ENCODE data around the gene DDX59.

Gene DDX59

GRCh38 chr1:200669314-200670241 is at the start of gene DDX59:
Gene DDX59 (minus strand): TSS chr1:200669907. CDS start chr1:200666740, 3,167 bp downstream.
- TF ChIP-seq, protein P1, sequence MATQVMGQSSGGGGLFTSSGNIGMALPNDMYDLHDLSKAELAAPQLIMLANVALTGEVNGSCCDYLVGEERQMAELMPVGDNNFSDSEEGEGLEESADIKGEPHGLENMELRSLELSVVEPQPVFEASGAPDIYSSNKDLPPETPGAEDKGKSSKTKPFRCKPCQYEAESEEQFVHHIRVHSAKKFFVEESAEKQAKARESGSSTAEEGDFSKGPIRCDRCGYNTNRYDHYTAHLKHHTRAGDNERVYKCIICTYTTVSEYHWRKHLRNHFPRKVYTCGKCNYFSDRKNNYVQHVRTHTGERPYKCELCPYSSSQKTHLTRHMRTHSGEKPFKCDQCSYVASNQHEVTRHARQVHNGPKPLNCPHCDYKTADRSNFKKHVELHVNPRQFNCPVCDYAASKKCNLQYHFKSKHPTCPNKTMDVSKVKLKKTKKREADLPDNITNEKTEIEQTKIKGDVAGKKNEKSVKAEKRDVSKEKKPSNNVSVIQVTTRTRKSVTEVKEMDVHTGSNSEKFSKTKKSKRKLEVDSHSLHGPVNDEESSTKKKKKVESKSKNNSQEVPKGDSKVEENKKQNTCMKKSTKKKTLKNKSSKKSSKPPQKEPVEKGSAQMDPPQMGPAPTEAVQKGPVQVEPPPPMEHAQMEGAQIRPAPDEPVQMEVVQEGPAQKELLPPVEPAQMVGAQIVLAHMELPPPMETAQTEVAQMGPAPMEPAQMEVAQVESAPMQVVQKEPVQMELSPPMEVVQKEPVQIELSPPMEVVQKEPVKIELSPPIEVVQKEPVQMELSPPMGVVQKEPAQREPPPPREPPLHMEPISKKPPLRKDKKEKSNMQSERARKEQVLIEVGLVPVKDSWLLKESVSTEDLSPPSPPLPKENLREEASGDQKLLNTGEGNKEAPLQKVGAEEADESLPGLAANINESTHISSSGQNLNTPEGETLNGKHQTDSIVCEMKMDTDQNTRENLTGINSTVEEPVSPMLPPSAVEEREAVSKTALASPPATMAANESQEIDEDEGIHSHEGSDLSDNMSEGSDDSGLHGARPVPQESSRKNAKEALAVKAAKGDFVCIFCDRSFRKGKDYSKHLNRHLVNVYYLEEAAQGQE (IDR thresholded peaks at IDR 0.05; ENCODE audit: low read depth) = no peak
- TF ChIP-seq YY1 (IDR thresholded peaks at IDR 0.05; ENCODE audit: low read depth) (peak; percentile 21; the same call in 1 of the 2 replicates), CREB1 (IDR thresholded peaks at IDR 0.05; ENCODE audit: low read depth) (peak; percentile 58; the same call in 1 of the 2 replicates), NFIC (IDR thresholded peaks at IDR 0.05) (peak; percentile 28; the same call in 1 of the 2 replicates), RAD21 (IDR thresholded peaks at IDR 0.05; ENCODE audit: low read depth) (no peak; the same call in 1 of the 2 replicates), TAF1 (IDR thresholded peaks at IDR 0.05; ENCODE audit: low read depth) (peak; percentile 66), TCF12 (IDR thresholded peaks at IDR 0.05; ENCODE audit: low read depth) (no peak; the same call in 1 of the 2 replicates), TEAD4 (IDR thresholded peaks at IDR 0.05) (0 out of 2 replicates have a peak, but pooled peaks have one; percentile 17), FOXM1 (IDR thresholded peaks at IDR 0.05; ENCODE audit: borderline replicate concordance, low read depth) (peak; percentile 30; the same call in 1 of the 2 replicates), EGR1 (IDR thresholded peaks at IDR 0.05) (peak; percentile 99), ZBTB7A (IDR thresholded peaks at IDR 0.05; ENCODE audit: low read depth) (peak; percentile 34; the same call in 1 of the 2 replicates), CEBPB (IDR thresholded peaks at IDR 0.05) (peak; percentile 82), EP300 (IDR thresholded peaks at IDR 0.05; ENCODE audit: borderline replicate concordance) (peak; percentile 44; the same call in 1 of the 2 replicates)
- TF ChIP-seq, protein P2, sequence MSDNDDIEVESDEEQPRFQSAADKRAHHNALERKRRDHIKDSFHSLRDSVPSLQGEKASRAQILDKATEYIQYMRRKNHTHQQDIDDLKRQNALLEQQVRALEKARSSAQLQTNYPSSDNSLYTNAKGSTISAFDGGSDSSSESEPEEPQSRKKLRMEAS (IDR thresholded peaks at IDR 0.05) = peak; percentile 75
- TF ChIP-seq, protein P3, sequence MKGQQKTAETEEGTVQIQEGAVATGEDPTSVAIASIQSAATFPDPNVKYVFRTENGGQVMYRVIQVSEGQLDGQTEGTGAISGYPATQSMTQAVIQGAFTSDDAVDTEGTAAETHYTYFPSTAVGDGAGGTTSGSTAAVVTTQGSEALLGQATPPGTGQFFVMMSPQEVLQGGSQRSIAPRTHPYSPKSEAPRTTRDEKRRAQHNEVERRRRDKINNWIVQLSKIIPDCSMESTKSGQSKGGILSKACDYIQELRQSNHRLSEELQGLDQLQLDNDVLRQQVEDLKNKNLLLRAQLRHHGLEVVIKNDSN (IDR thresholded peaks at IDR 0.05) = no peak

DNA sequence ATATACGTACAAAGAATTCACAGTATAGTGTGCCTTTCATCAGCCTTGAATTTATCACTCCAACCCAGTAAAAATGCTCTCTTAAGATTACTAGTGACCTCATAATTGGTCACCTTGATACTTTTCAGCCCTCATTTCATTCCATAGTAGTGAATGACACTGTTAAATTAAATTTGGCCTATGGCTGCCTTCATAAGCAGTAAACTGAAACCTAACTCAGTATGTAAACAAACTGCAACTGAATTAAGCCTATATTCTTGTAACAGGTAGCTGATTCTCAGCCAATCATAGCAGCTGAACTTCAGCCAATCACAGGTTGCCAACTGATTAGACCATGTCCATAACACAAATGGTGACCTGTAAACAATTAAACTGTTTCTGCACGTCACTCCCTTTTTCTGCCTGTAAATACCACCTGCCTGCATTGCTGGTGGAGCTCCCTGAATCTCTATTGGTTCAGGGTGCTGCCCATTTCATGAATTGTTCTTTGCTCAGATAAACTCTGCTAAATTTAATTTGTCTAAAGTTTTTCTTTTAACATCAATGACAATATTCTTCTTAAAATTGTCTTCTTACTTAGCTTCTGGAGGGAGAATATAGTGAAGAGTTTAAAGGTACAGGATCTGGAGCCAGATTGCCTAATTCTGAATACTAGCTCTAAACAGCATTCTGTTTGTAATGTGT is 44.9 kb upstream of the DDX59 start:
- TF ChIP-seq YY1 (IDR thresholded peaks at IDR 0.05; ENCODE audit: low read depth) (no peak), EGR1 (IDR thresholded peaks at IDR 0.05) (no peak), CEBPB (IDR thresholded peaks at IDR 0.05) (no peak), TEAD4 (IDR thresholded peaks at IDR 0.05) (no peak), NFIC (IDR thresholded peaks at IDR 0.05) (no peak), FOXM1 (IDR thresholded peaks at IDR 0.05; ENCODE audit: borderline replicate concordance, low read depth) (no peak), TAF1 (IDR thresholded peaks at IDR 0.05; ENCODE audit: low read depth) (no peak), CREB1 (IDR thresholded peaks at IDR 0.05; ENCODE audit: low read depth) (no peak), RAD21 (IDR thresholded peaks at IDR 0.05; ENCODE audit: low read depth) (no peak), TCF12 (IDR thresholded peaks at IDR 0.05; ENCODE audit: low read depth) (no peak)
- TF ChIP-seq, protein P1 (IDR thresholded peaks at IDR 0.05; ENCODE audit: low read depth) = no peak
- TF ChIP-seq, protein P2 (IDR thresholded peaks at IDR 0.05) = no peak
- TF ChIP-seq, protein P3 (IDR thresholded peaks at IDR 0.05) = no peak

DNA sequence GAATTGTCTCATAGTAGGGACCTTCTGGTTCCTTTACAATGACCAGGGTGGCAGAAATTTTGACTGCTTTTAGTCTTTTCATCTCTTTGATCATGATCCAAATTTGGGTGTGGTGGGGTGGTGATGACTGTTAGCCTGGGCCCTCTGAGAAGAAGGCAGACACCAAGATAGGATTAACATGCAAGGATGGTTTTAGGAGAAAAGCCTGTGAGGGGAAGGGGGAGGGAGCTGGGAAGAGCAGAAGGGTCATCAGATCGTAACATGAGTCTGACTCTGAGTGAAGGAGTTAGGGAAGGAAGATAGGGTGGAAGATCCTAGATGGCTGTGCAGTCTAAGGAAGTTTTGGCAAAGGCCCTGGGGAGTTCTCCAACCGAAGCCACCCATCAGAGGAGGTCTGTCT is 40.5 kb upstream of the DDX59 start:
- no peak for TF ChIP-seq CREB1 (IDR thresholded peaks at IDR 0.05; ENCODE audit: low read depth)
- TF ChIP-seq FOXM1 (IDR thresholded peaks at IDR 0.05; ENCODE audit: borderline replicate concordance, low read depth) = no peak
- TF ChIP-seq TAF1 (IDR thresholded peaks at IDR 0.05; ENCODE audit: low read depth) = no peak
- TF ChIP-seq YY1 (IDR thresholded peaks at IDR 0.05; ENCODE audit: low read depth) = no peak
- no peak for TF ChIP-seq ZBTB7A (IDR thresholded peaks at IDR 0.05; ENCODE audit: low read depth)
- TF ChIP-seq, protein P2 (IDR thresholded peaks at IDR 0.05) = no peak
- TF ChIP-seq RAD21 (IDR thresholded peaks at IDR 0.05; ENCODE audit: low read depth) = no peak
- TF ChIP-seq TCF12 (IDR thresholded peaks at IDR 0.05; ENCODE audit: low read depth) = no peak
- no peak for TF ChIP-seq CEBPB (IDR thresholded peaks at IDR 0.05)
- TF ChIP-seq EGR1 (IDR thresholded peaks at IDR 0.05) = no peak
- no peak for TF ChIP-seq NFIC (IDR thresholded peaks at IDR 0.05)
- TF ChIP-seq, protein P1 (IDR thresholded peaks at IDR 0.05; ENCODE audit: low read depth) = no peak
- TF ChIP-seq TEAD4 (IDR thresholded peaks at IDR 0.05) = no peak
- no peak for TF ChIP-seq EP300 (IDR thresholded peaks at IDR 0.05; ENCODE audit: borderline replicate concordance)
- TF ChIP-seq, protein P3 (IDR thresholded peaks at IDR 0.05) = no peak
